Calu3 (cell line): ENCODE data around the gene DDB1. TPM values are rescaled to one million over a fixed set of nuclear protein-coding genes. Genes with fewer than 3 reads are reported as not detected.

Experiments
- BruUV-seq: library from RNA; stranded (reverse); fragments of 400-500 nt; replicated peaks from 2 replicates; lab custom pipeline; 2021; lab: Mats Ljungman, UMichigan
- CTCF ChIA-PET: fragments of 300-600 bp; sonication (Branson Sonifier 250); formaldehyde crosslinking; loops from one replicate; lab custom pipeline; 2022; ENCODE audit warnings: antibody characterized with exemption; lab: Charles Lee
- DNase-seq: peaks from one replicate; pipeline ENCODE4 v3.0.0; 2022
- H3K27ac Mint-ChIP-seq: one replicate; pipeline ENCODE4 v1.8.0; 2022; ENCODE audit warnings: mixed read lengths; ENCODE audit not compliant: unreplicated experiment
- H3K27me3 Mint-ChIP-seq: one replicate; pipeline ENCODE4 v1.8.0; 2022; ENCODE audit warnings: mixed read lengths; ENCODE audit not compliant: unreplicated experiment
- H3K36me3 Mint-ChIP-seq: one replicate; pipeline ENCODE4 v1.8.0; 2022; ENCODE audit warnings: mild to moderate bottlenecking, moderate library complexity, mixed read lengths; ENCODE audit not compliant: insufficient read depth, unreplicated experiment
- H3K4me1 Mint-ChIP-seq: one replicate; pipeline ENCODE4 v1.8.0; 2022; ENCODE audit warnings: mild to moderate bottlenecking, low read depth, mixed read lengths; ENCODE audit not compliant: unreplicated experiment
- H3K4me3 Mint-ChIP-seq: one replicate; pipeline ENCODE4 v1.8.0; 2022; ENCODE audit warnings: mild to moderate bottlenecking, low read depth, moderate library complexity, mixed read lengths; ENCODE audit not compliant: unreplicated experiment
- H3K9me3 Mint-ChIP-seq: one replicate; pipeline ENCODE4 v1.8.0; 2022; ENCODE audit warnings: low read depth, mixed read lengths; ENCODE audit not compliant: unreplicated experiment
- intact Hi-C: fragments of 100-400 bp; cut with micrococcal nuclease; formaldehyde crosslinking; loops from one replicate; pipeline ENCODE4 v1.10.0; 2022; ENCODE audit not compliant: unreplicated experiment
- total RNA-seq: library from RNA; stranded (reverse); gene quantifications from 2 replicates; pipeline ENCODE4 v1.2.3, GENCODE V29; 2022
- TF ChIP-seq, protein P1 (sequence below): fragments of 200-600 bp; IDR thresholded peaks from one replicate; pipeline ENCODE4 v1.8.0; 2022; ENCODE audit warnings: antibody characterized with exemption; ENCODE audit not compliant: unreplicated experiment

DDB1 gene
- total RNA-seq, 1 experiment from 2014 or later: 193 TPM

DNA sequence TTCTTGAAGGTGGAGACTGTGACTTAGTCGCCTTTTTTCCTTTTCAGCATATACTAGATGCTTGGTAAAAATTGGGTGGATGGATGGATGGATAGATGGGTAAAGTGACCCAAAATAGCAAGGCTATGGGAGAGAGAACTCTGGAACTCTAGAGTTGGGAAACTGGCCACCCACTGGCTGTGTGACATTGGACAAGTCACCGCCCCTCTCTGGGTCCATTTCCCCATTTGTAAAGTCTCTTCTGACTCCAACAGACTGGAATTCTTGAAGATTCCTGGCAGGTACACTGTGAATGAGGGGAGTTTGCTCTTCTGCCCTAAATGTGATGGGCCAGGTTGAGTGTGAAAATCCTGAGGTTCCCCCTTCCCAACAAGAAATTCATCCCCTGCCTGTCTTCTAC lies 8.1 kb upstream of the DDB1 start:
- intact Hi-C loops: no loop called here
- H3K4me1 Mint-ChIP-seq: no peaks in the 10 kb centered on the region
- CTCF ChIA-PET: no interaction called here
- H3K27me3 Mint-ChIP-seq: no peaks in the 10 kb centered on the region
- H3K9me3 Mint-ChIP-seq: no peaks in the 10 kb centered on the region
- H3K4me3 Mint-ChIP-seq: no peak overlapping the region
- no peak overlapping the region for H3K27ac Mint-ChIP-seq
- TF ChIP-seq, protein P1, sequence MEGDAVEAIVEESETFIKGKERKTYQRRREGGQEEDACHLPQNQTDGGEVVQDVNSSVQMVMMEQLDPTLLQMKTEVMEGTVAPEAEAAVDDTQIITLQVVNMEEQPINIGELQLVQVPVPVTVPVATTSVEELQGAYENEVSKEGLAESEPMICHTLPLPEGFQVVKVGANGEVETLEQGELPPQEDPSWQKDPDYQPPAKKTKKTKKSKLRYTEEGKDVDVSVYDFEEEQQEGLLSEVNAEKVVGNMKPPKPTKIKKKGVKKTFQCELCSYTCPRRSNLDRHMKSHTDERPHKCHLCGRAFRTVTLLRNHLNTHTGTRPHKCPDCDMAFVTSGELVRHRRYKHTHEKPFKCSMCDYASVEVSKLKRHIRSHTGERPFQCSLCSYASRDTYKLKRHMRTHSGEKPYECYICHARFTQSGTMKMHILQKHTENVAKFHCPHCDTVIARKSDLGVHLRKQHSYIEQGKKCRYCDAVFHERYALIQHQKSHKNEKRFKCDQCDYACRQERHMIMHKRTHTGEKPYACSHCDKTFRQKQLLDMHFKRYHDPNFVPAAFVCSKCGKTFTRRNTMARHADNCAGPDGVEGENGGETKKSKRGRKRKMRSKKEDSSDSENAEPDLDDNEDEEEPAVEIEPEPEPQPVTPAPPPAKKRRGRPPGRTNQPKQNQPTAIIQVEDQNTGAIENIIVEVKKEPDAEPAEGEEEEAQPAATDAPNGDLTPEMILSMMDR: no peak
- no TSS peak for BruUV-seq
- DNase-seq: no peak
- H3K36me3 Mint-ChIP-seq: peaks cover 18% of the 10 kb centered on the region

DNA sequence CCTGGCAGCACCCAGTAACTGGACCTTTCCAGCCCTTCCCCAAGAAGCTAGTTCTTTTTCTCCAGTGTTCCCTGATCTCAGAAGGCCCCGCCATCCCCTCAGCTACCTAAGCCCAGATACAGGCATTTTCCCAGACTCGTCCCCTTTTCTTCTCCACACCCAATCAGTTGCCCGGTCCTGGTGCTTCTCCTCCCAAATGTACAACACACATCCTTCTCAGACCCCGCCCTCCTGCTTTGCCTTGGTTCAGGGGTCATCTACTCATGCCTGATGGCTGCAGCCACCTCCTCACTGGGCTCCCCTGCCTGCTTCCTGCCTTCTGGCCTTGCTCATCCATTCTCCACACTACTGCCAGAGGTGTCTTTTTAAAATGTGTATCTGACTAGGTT lies 6.6 kb upstream of the DDB1 start:
- Mint-ChIP-seq H3K36me3 (peaks cover 16% of the 10 kb centered on the region), H3K9me3 (no peaks in the 10 kb centered on the region), H3K27ac (no peak overlapping the region), H3K4me1 (no peaks in the 10 kb centered on the region), H3K27me3 (no peaks in the 10 kb centered on the region), H3K4me3 (no peak overlapping the region)
- DNase-seq: no peak
- intact Hi-C loops: loop anchor here (10.0 kb wide), 1 partner anchor 85 kb away; no protein-coding TSS in a partner anchor
- TF ChIP-seq, protein P1: no peak
- BruUV-seq: no TSS peak
- CTCF ChIA-PET: no interaction called here

DNA sequence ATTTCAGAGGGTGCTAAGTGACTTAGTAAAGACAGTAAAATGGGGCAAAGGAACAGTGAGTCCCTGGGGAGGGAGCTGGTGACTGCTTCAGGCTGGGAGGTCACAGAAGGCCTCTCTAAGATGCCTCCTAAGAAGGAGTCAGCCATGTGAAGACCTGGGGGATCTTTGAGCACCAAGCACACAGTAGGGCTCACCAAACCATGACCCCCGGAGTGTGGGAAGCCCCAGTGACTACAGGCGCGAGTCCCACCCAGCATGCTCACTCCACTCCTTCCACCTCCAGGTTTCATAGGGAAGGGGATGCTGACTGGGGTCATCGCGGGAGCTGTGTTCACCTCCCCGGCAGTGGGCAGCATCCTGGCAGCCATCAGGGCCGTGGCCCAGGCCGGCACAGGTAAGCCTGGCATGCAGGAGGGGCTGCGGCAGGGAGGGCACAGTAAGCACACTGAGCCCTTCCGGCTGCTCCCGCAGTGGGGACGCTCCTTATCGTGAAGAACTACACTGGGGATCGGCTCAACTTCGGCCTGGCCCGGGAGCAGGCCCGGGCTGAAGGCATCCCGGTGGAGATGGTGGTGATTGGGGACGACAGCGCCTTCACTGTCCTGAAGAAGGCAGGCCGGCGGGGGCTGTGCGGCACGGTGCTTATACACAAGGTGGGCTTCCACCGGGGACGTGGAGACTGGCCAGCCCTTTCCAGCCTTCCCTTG lies 6.0 kb upstream of the DDB1 start:
- no TSS peak for BruUV-seq
- Mint-ChIP-seq H3K9me3 (no peaks in the 10 kb centered on the region), H3K27me3 (no peaks in the 10 kb centered on the region), H3K36me3 (peaks cover 21% of the 10 kb centered on the region), H3K4me3 (no peak overlapping the region), H3K4me1 (no peaks in the 10 kb centered on the region), H3K27ac (no peak overlapping the region)
- TF ChIP-seq, protein P1: no peak
- CTCF ChIA-PET: no interaction called here
- intact Hi-C loops: loop anchor here (10.0 kb wide), 1 partner anchor 84 kb away; no protein-coding TSS in a partner anchor
- no peak for DNase-seq

DNA sequence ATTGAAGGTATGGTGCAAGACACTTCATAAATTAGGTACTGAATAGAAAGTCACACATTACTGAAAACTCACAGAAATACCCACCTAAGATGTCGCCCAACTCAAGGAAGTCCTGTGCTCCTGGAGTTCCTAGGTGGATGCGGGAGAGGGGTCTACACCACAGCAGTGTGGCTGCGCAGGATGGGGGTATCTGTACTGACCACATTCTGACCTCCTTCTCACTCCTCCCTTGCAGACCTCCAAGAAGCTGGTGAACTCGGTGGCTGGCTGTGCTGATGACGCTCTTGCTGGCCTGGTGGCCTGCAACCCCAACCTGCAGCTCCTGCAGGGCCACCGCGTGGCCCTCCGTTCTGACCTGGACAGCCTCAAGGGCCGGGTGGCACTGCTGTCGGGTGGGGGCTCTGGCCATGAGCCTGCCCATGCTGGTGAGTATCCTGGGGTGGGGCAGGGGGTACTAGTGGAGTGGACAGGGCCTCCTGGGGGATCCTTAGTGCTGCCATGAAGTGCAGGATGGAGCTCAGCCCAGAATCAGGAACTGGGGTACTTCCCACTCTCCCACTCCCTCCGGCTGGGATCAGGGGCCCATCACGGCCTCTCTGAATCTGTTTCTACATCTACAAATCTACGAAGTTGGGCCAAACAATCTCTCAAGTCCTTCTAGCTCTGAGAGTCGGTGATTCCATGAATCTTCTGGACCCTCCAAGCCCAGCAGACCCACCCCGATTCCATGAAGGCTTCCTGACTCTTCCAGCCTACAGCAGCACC lies 5.0 kb upstream of the DDB1 start:
- intact Hi-C loops: loop anchor here (10.0 kb wide), 1 partner anchor 83 kb away; no protein-coding TSS in a partner anchor
- no peak overlapping the region for H3K4me3 Mint-ChIP-seq
- no peak overlapping the region for H3K27ac Mint-ChIP-seq
- H3K36me3 Mint-ChIP-seq: peaks cover 30% of the 10 kb centered on the region
- BruUV-seq: no TSS peak
- DNase-seq: no peak
- H3K27me3 Mint-ChIP-seq: no peaks in the 10 kb centered on the region
- H3K4me1 Mint-ChIP-seq: no peaks in the 10 kb centered on the region
- CTCF ChIA-PET: interaction anchor here (2.7 kb wide), 1 partner anchor 24 kb away, joined by 23 read pairs; the partner anchor contains the start of genes CYB561A3 and TMEM138
- TF ChIP-seq, protein P1: no peak
- H3K9me3 Mint-ChIP-seq: no peaks in the 10 kb centered on the region
